Measurements from ENCODE around the gene GIMAP4.

DNA sequence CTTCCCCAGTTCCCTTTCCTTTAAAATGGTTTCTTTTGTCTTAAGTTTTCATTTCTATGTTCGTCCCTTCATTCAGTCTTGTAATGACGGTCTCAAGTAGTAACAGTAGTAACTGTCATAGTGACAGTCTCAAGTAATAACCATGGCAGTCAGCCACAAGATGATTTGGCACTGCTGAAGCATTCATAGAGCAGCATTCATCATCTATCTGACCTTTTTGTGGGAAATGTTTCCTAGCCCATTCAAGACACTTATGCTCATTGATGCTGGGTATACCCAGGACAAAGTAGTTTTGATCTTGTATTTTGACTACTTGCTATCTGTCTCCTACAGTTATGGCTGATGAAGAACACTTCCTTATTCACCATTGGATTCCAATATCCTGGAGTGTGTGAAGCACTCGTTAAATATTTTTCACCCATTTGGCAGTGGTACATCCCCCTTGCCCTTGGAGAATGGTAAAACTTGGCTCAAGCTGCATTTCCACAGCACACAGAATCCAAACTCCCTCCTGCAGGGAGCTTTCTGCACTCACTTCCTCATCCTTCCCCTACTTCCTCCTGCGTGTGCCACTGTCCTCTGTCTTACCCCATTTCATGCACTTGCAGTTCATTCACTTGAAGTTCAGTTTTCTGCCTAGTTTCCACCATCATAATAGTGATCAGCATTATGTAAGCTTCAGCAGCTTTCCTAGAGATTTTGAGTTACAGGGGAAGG is 19.0 kb downstream of the GIMAP4 start:
- no peak for TF ChIP-seq CTCF (conservative IDR thresholded peaks at IDR 0.05)
- TF ChIP-seq EZH2 (IDR thresholded peaks at IDR 0.05; ENCODE audit: low read depth), result no peak
